HCT116 (cell line): ENCODE results near the gene VPS37B. TPM values are rescaled to one million over a fixed set of nuclear protein-coding genes. Genes with fewer than 3 reads are reported as not detected.

Experiments used
- ATAC-seq: fragments of 200-7000 bp; cut with Tn5 transposase; 2 replicates; pipeline ENCODE4 v1.9.1; 2020; ENCODE audit warnings: mild to moderate bottlenecking, moderate library complexity
- BruUV-seq: library from RNA; stranded (reverse); fragments of 400-500 nt; replicated peaks from 2 replicates; lab custom pipeline; 2021; lab: Mats Ljungman, UMichigan
- CTCF ChIA-PET: fragments of 300-600 bp; sonication (Branson Sonifier 250); formaldehyde crosslinking; loops from one replicate; lab custom pipeline; 2021; ENCODE audit warnings: antibody characterized with exemption; lab: Charles Lee
- POLR2A ChIA-PET: fragments of 300-600, 350-600 bp; sonication (Branson Sonifier 250); formaldehyde crosslinking; loops from one replicate; lab custom pipeline; 2021; ENCODE audit warnings: antibody characterized with exemption; lab: Charles Lee
- RAD21 ChIA-PET, 2 experiments: fragments of 300-600 bp; sonication (Branson Sonifier 250); formaldehyde crosslinking; loops; one replicate each; lab custom pipeline; 2023; ENCODE audit warnings: low total read pairs in 2 of 2; ENCODE audit not compliant: uncharacterized antibody in 2 of 2, unreplicated experiment in 2 of 2, low non-redundant PET in 1 of 2; lab: Charles Lee
- DNase-seq: peaks from one replicate; pipeline ENCODE4 v3.0.0-alpha.2; 2010; ENCODE audit warnings: low read depth, low spot score
- H2AFZ ChIP-seq: fragments of 200-600 bp; shearing (Covaris generic), sonication (generic); 2 replicates; pipeline ENCODE4 v1.6.1; 2017; ENCODE audit warnings: low read depth, mixed run types, mixed read lengths, antibody characterized with exemption, low read length; ENCODE audit not compliant: poor library complexity, severe bottlenecking
- H3K27ac ChIP-seq: 2 replicates; pipeline ENCODE4 v1.5.1; 2012; ENCODE audit warnings: low read depth, low read length
- H3K27me3 ChIP-seq: fragments of 200-600 bp; sonication (generic); 2 replicates; pipeline ENCODE4 v1.6.1; 2016; ENCODE audit warnings: mixed run types, low read length, mixed read lengths; ENCODE audit not compliant: insufficient read depth
- H3K36me3 ChIP-seq, 2 experiments: fragments of 200-500 bp in 1 of 2; fragments of 200-600 bp in 1 of 2; sonication (Bioruptor generic) in 1 of 2; sonication (generic) in 1 of 2; 2 replicates each; pipeline versions ENCODE4 v1.5.1 to v1.6.1; 2014 to 2016; ENCODE audit warnings: low read length in 2 of 2, inconsistent platforms in 1 of 2, mixed read lengths in 1 of 2, mixed run types in 1 of 2; ENCODE audit not compliant: insufficient read depth in 2 of 2, control insufficient read depth in 1 of 2
- H3K4me1 ChIP-seq, 2 experiments: fragments of 200-600 bp in 1 of 2; sonication (generic) in 1 of 2; 2 replicates each; pipeline versions ENCODE4 v1.5.1 to v1.6.1; 2012 to 2017; ENCODE audit warnings: low read length in 2 of 2, inconsistent platforms in 1 of 2, mild to moderate bottlenecking in 1 of 2, mixed read lengths in 1 of 2, mixed run types in 1 of 2, moderate library complexity in 1 of 2; ENCODE audit not compliant: insufficient read depth in 2 of 2, control insufficient read depth in 1 of 2
- H3K4me2 ChIP-seq: fragments of 200-600 bp; sonication (generic); 2 replicates; pipeline ENCODE4 v1.6.1; 2017; ENCODE audit warnings: mixed run types, low read length, mixed read lengths
- H3K4me3 ChIP-seq, 2 experiments: fragments of 200-600 bp in 1 of 2; sonication (generic) in 1 of 2; replicated peaks in 1 of 2; 2 replicates each; pipeline ENCODE4 v1.5.1; 2011 to 2016; ENCODE audit warnings: low read length in 2 of 2, control low read depth in 1 of 2, low read depth in 1 of 2, mild to moderate bottlenecking in 1 of 2, mixed read lengths in 1 of 2, mixed run types in 1 of 2
- H3K79me2 ChIP-seq: fragments of 200-600 bp; sonication (generic); 2 replicates; pipeline ENCODE4 v1.6.1; 2017; ENCODE audit warnings: mild to moderate bottlenecking, mixed run types, low read length, moderate library complexity, mixed read lengths; ENCODE audit not compliant: insufficient read depth
- H3K9ac ChIP-seq: fragments of 200-600 bp; sonication (generic); 2 replicates; pipeline ENCODE4 v1.6.1; 2016; ENCODE audit warnings: low read length, mixed read lengths
- H3K9me2 ChIP-seq: fragments of 200-600 bp; sonication (generic), shearing (Covaris generic); 2 replicates; pipeline ENCODE4 v1.6.1; 2017; ENCODE audit warnings: mixed run types, mild to moderate bottlenecking, moderate library complexity; ENCODE audit not compliant: insufficient read depth
- H3K9me3 ChIP-seq, 2 experiments: fragments of 200-500 bp in 1 of 2; fragments of 200-600 bp in 1 of 2; sonication (Bioruptor generic) in 1 of 2; sonication (generic) in 1 of 2; 2 replicates each; pipeline ENCODE4 v1.6.1; 2014 to 2017; ENCODE audit warnings: low read length in 2 of 2, mixed read lengths in 2 of 2, inconsistent platforms in 1 of 2, low read depth in 1 of 2, mild to moderate bottlenecking in 1 of 2, mixed run types in 1 of 2, moderate library complexity in 1 of 2; ENCODE audit not compliant: control insufficient read depth in 1 of 2, insufficient read depth in 1 of 2
- H4K20me1 ChIP-seq: fragments of 200-600 bp; sonication (generic), shearing (Covaris generic); 2 replicates; pipeline ENCODE4 v1.6.1; 2017; ENCODE audit warnings: mixed run types, mild to moderate bottlenecking, moderate library complexity; ENCODE audit not compliant: insufficient read depth
- ATF3 ChIP-seq: IDR thresholded peaks from 2 replicates; pipeline ENCODE4 v1.6.1; 2012
- CBX3 ChIP-seq: IDR thresholded peaks from 2 replicates; pipeline ENCODE4 v1.6.1; 2012; ENCODE audit warnings: low read depth
- CEBPB ChIP-seq: IDR thresholded peaks from 2 replicates; pipeline ENCODE4 v1.6.1; 2012; ENCODE audit warnings: low read depth
- EGR1 ChIP-seq: IDR thresholded peaks from 2 replicates; pipeline ENCODE4 v1.6.1; 2012; ENCODE audit warnings: low read depth
- EZH2 ChIP-seq: fragments of 200-600 bp; sonication (generic); IDR thresholded peaks from 2 replicates; pipeline ENCODE4 v1.6.1; 2017; ENCODE audit warnings: antibody characterized with exemption, mixed run types
- FOSL1 ChIP-seq: IDR thresholded peaks from 2 replicates; pipeline ENCODE4 v1.6.1; 2012; ENCODE audit warnings: low read depth
- MAX ChIP-seq: IDR thresholded peaks from 2 replicates; pipeline ENCODE4 v1.6.1; 2012
- SIN3A ChIP-seq: IDR thresholded peaks from 2 replicates; pipeline ENCODE4 v1.6.1; 2012; ENCODE audit warnings: low read depth
- TCF7L2 ChIP-seq: IDR thresholded peaks from 2 replicates; pipeline ENCODE4 v1.7.0; 2011; ENCODE audit warnings: borderline replicate concordance, inconsistent platforms; ENCODE audit not compliant: insufficient read depth, insufficient read length; ENCODE audit errors: extremely low read depth
- YY1 ChIP-seq: IDR thresholded peaks from 2 replicates; pipeline ENCODE4 v1.6.1; 2011; ENCODE audit warnings: low read length, low read depth, moderate library complexity, mild to moderate bottlenecking; ENCODE audit not compliant: insufficient replicate concordance; ENCODE audit errors: extremely low read depth
- ZFX ChIP-seq: fragments of 450-650 bp; IDR thresholded peaks from 2 replicates; pipeline ENCODE4 v1.6.1; 2017
- intact Hi-C: fragments of 100-400 bp; cut with micrococcal nuclease; formaldehyde crosslinking; loops from 2 replicates; pipeline ENCODE4 v1.10.0; 2022
- total RNA-seq: library from RNA; stranded (reverse); gene quantifications from one replicate; pipeline ENCODE4 v1.2.1, GENCODE V29; 2021; ENCODE audit not compliant: unreplicated experiment

The VPS37B gene
- total RNA-seq, 1 experiment from 2014 or later = 55.0 TPM

- TF ChIP-seq ATF3 = no peak
- no peak for TF ChIP-seq FOSL1
Observed at GRCh38 chr12:122825773-122826724, 69.9 kb downstream of the VPS37B start (continued).

- no TSS peak for BruUV-seq
- no peaks in the 10 kb centered on the region for H3K9me3 ChIP-seq
- no peak overlapping the region for H3K27ac ChIP-seq
- ATAC-seq (no peak), DNase-seq (no peak)
- TF ChIP-seq SIN3A (no peak), EGR1 (no peak), YY1 (no peak), CBX3 (no peak), EZH2 (no peak), CEBPB (no peak), FOSL1 (no peak), ZFX (no peak), MAX (no peak), TCF7L2 (no peak), ATF3 (no peak)
- no peaks in the 10 kb centered on the region for H3K4me1 ChIP-seq
- H3K4me3 ChIP-seq = no peak overlapping the region
- POLR2A ChIA-PET = no interaction called here
- no peak overlapping the region for H2AFZ ChIP-seq
- no peaks in the 10 kb centered on the region for H3K79me2 ChIP-seq
- H4K20me1 ChIP-seq = no peaks in the 10 kb centered on the region
- H3K9me2 ChIP-seq = no peaks in the 10 kb centered on the region
- no peak overlapping the region for H3K4me2 ChIP-seq
- CTCF ChIA-PET = interaction anchor here (0.6 kb wide), 1 partner anchor 1345 kb away, joined by 3 read pairs; no protein-coding TSS in a partner anchor
- H3K9ac ChIP-seq = no peak overlapping the region
- intact Hi-C loops = no loop called here
- RAD21 ChIA-PET = no interaction called here
- H3K27me3 ChIP-seq = no peaks in the 10 kb centered on the region
- H3K36me3 ChIP-seq = no peaks in the 10 kb centered on the region
Observed at GRCh38 chr12:122823429-122823828, 72.5 kb downstream of the VPS37B start.
